WTC11 (cell line): ENCODE measurements around the gene OXNAD1. TPM values are rescaled to one million over a fixed set of nuclear protein-coding genes. Genes with fewer than 3 reads are reported as not detected.

Source experiments
- ATAC-seq: fragments of 200-7000 bp; cut with Tn5 transposase; 2 replicates; pipeline ENCODE4 v1.10.0; 2021; ENCODE audit warnings: mild to moderate bottlenecking, moderate library complexity
- CTCF ChIA-PET: fragments of 300-600 bp; sonication (Branson Sonifier 250); formaldehyde crosslinking; loops from one replicate; lab custom pipeline; 2021; ENCODE audit warnings: antibody characterized with exemption; lab: Charles Lee
- POLR2A ChIA-PET: fragments of 350-600 bp; sonication (Branson Sonifier 250); formaldehyde crosslinking; loops from one replicate; lab custom pipeline; 2021; ENCODE audit warnings: antibody characterized with exemption; lab: Charles Lee
- DNase-seq: peaks from one replicate; pipeline ENCODE4 v3.0.0; 2021; ENCODE audit warnings: low spot score
- H3K27ac Mint-ChIP-seq: 2 replicates; pipeline ENCODE4 v1.8.0; 2021; ENCODE audit warnings: mixed read lengths
- H3K27me3 Mint-ChIP-seq: 2 replicates; pipeline ENCODE4 v1.8.0; 2021; ENCODE audit warnings: low read depth, mild to moderate bottlenecking, moderate library complexity, mixed read lengths
- H3K36me3 Mint-ChIP-seq: 2 replicates; pipeline ENCODE4 v1.8.0; 2021; ENCODE audit warnings: mixed read lengths
- H3K4me1 Mint-ChIP-seq: 2 replicates; pipeline ENCODE4 v1.8.0; 2022; ENCODE audit warnings: mixed read lengths
- H3K4me3 Mint-ChIP-seq: 2 replicates; pipeline ENCODE4 v1.8.0; 2021; ENCODE audit warnings: mild to moderate bottlenecking, moderate library complexity, mixed read lengths
- H3K9me3 Mint-ChIP-seq: 2 replicates; pipeline ENCODE4 v1.8.0; 2021; ENCODE audit warnings: mixed read lengths
- CTCF ChIP-seq: fragments of 200-600 bp; IDR thresholded peaks from 2 replicates; pipeline ENCODE4 v1.8.0; 2022; ENCODE audit warnings: antibody characterized with exemption
- HMGXB4 ChIP-seq: sonication (generic); formaldehyde crosslinking; IDR thresholded peaks from 2 replicates; pipeline ENCODE4 v1.8.1; 2023; ENCODE audit warnings: mild to moderate bottlenecking, moderate library complexity, missing genetic modification reagents
- MLX ChIP-seq: sonication (generic); formaldehyde crosslinking; IDR thresholded peaks from 2 replicates; pipeline ENCODE4 v1.8.1; 2023; ENCODE audit warnings: mild to moderate bottlenecking, missing genetic modification reagents, moderate library complexity
- MYBL2 ChIP-seq: sonication (generic); formaldehyde crosslinking; IDR thresholded peaks from 2 replicates; pipeline ENCODE4 v1.8.1; 2023; ENCODE audit warnings: mild to moderate bottlenecking, moderate library complexity, missing genetic modification reagents
- NR3C1 ChIP-seq: sonication (generic); formaldehyde crosslinking; conservative IDR thresholded peaks from 2 replicates; pipeline ENCODE4 v1.8.1; 2023; ENCODE audit warnings: low read depth, mild to moderate bottlenecking, missing genetic modification reagents
- OVOL2 ChIP-seq: fragments of 250-450 bp; sonication (Bioruptor Pico); IDR thresholded peaks from 2 replicates; pipeline ENCODE4 v1.9.0; 2021; ENCODE audit warnings: mild to moderate bottlenecking, borderline replicate concordance
- PREB ChIP-seq: sonication (generic); formaldehyde crosslinking; IDR thresholded peaks from 2 replicates; pipeline ENCODE4 v1.8.1; 2022; ENCODE audit warnings: mild to moderate bottlenecking, missing genetic modification reagents, moderate library complexity, borderline replicate concordance
- TEAD4 ChIP-seq: sonication (generic); formaldehyde crosslinking; IDR thresholded peaks from 2 replicates; pipeline ENCODE4 v1.8.0; 2022; ENCODE audit warnings: mild to moderate bottlenecking, missing genetic modification reagents
- ZNF232 ChIP-seq: sonication (generic); formaldehyde crosslinking; IDR thresholded peaks from 2 replicates; pipeline ENCODE4 v1.8.0; 2022; ENCODE audit warnings: mild to moderate bottlenecking, missing genetic modification reagents
- ZNF396 ChIP-seq: fragments of 250-450 bp; sonication (Bioruptor Pico); IDR thresholded peaks from 2 replicates; pipeline ENCODE4 v1.8.0; 2021; ENCODE audit warnings: mild to moderate bottlenecking, moderate library complexity, borderline replicate concordance
- ZNF423 ChIP-seq: fragments of 250-450 bp; sonication (Bioruptor Pico); IDR thresholded peaks from 2 replicates; pipeline ENCODE4 v2.1.2; 2022; ENCODE audit warnings: mild to moderate bottlenecking, moderate library complexity
- ZSCAN18 ChIP-seq: fragments of 250-450 bp; sonication (Bioruptor Pico); IDR thresholded peaks from 2 replicates; pipeline ENCODE4 v2.1.2; 2022; ENCODE audit warnings: mild to moderate bottlenecking, moderate library complexity
- total RNA-seq: library from RNA; stranded (reverse); gene quantifications from 3 replicates; pipeline ENCODE4 v1.2.3, GENCODE V29; 2021
- TF ChIP-seq, protein P1 (sequence below): fragments of 250-450 bp; sonication (Bioruptor Pico); IDR thresholded peaks from 2 replicates; pipeline ENCODE4 v1.9.0; 2021; ENCODE audit warnings: mild to moderate bottlenecking
- TF ChIP-seq, protein P2 (sequence below): sonication (generic); formaldehyde crosslinking; IDR thresholded peaks from 2 replicates; pipeline ENCODE4 v1.8.1; 2022; ENCODE audit warnings: low read depth, missing genetic modification reagents, borderline replicate concordance

OXNAD1 gene
- total RNA-seq, 1 experiment from 2014 or later: 21.7 TPM

DNA sequence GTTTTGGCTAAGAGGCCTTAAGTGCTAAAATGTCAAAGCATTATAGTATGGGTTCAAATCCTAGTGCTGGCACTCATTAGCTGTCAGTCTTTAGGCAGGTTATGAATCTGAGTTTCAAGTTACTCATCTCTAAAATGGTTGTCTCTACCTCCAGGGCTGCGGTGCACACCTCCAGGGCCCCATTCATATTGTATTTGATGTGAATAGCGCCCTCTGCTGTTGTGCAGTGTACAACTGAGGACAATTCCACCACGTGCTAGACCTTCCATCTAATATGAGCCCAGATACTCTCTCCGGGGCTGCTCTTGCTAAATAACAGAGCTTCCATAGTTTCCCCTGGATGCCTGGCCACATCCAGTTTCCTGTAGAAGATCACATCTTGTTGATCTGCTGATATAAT lies 54.3 kb downstream of the OXNAD1 start:
- no peaks in the 10 kb centered on the region for H3K27me3 Mint-ChIP-seq
- ATAC-seq: peak; percentile 92
- TF ChIP-seq CTCF (peak; percentile 77), HMGXB4 (CRISPR knock-in tag) (no peak)
- peaks cover 11% of the 10 kb centered on the region; the same call in 1 of the 2 replicates for H3K4me1 Mint-ChIP-seq
- peak; percentile 67 for DNase-seq
- no peak overlapping the region for H3K4me3 Mint-ChIP-seq
- ChIA-PET POLR2A (no interaction called here), CTCF (interaction anchor here (0.6 to 5.1 kb wide), 4 partner anchors 29 to 197 kb away, joined by 3 to 40 read pairs (median 4); no protein-coding TSS in a partner anchor)
- H3K27ac Mint-ChIP-seq: peak overlapping the region; percentile 81
- H3K9me3 Mint-ChIP-seq: no peaks in the 10 kb centered on the region
- peaks cover 16% of the 10 kb centered on the region for H3K36me3 Mint-ChIP-seq

DNA sequence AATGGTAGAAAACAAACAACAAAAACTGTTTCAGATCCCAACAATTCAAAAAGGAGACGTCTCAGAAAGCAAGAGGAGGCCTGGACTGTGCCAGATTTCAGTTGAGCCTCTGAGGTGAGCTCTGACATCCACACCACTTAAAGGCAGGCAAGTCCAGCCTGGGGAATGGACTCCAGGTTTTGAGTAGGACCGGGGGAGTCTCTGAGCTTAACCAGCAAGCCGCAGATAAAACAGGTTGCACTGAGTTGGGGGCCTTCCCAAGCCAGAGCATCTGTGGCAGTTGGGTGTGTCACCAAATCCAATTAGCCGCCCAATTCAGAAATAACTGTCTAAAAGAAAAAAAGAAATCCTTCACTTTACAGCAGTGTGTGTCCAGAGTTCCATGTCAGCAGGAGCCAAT lies 54.7 kb downstream of the OXNAD1 start:
- Mint-ChIP-seq H3K27me3 (no peaks in the 10 kb centered on the region), H3K4me3 (no peak overlapping the region), H3K27ac (peak overlapping the region; percentile 81), H3K36me3 (peaks cover 16% of the 10 kb centered on the region)
- ChIA-PET POLR2A (interaction anchor here (0.6 kb wide), 1 partner anchor 18 kb away, joined by 3 read pairs; no protein-coding TSS in a partner anchor), CTCF (interaction anchor here (0.6 to 5.1 kb wide), 3 partner anchors 28 to 56 kb away, joined by 3 to 40 read pairs (median 4); no protein-coding TSS in a partner anchor)
- ATAC-seq: no peak
- TF ChIP-seq PREB (CRISPR knock-in tag): no peak
- TF ChIP-seq, protein P1, sequence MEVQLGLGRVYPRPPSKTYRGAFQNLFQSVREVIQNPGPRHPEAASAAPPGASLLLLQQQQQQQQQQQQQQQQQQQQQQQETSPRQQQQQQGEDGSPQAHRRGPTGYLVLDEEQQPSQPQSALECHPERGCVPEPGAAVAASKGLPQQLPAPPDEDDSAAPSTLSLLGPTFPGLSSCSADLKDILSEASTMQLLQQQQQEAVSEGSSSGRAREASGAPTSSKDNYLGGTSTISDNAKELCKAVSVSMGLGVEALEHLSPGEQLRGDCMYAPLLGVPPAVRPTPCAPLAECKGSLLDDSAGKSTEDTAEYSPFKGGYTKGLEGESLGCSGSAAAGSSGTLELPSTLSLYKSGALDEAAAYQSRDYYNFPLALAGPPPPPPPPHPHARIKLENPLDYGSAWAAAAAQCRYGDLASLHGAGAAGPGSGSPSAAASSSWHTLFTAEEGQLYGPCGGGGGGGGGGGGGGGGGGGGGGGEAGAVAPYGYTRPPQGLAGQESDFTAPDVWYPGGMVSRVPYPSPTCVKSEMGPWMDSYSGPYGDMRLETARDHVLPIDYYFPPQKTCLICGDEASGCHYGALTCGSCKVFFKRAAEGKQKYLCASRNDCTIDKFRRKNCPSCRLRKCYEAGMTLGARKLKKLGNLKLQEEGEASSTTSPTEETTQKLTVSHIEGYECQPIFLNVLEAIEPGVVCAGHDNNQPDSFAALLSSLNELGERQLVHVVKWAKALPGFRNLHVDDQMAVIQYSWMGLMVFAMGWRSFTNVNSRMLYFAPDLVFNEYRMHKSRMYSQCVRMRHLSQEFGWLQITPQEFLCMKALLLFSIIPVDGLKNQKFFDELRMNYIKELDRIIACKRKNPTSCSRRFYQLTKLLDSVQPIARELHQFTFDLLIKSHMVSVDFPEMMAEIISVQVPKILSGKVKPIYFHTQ (CRISPR knock-in tag): 0 out of 2 replicates have a peak, but pooled peaks have one; percentile 27
- TF ChIP-seq, all 79 proteins: peak for 1
- no peak for DNase-seq
- peaks cover 11% of the 10 kb centered on the region; the same call in 1 of the 2 replicates for H3K4me1 Mint-ChIP-seq
- H3K9me3 Mint-ChIP-seq: no peaks in the 10 kb centered on the region

DNA sequence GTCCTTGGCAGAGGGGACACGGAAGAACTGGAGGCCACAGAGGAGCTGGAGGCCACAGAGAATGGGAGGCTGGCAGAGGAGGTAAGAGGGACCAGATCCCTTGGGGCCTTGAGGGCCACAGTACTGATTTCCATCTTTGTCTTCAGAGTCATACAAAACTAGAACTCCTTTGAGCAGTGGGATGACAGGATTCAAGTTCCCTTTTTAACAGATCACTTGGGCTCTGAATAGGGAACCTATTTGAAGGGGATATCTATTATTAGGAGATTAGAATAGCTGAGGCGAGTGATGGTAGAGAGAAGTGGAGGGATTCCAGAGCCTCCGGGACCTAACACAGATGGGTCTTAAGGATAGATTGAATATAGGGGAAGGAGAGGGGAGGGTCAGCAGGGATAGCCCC lies 55.7 kb downstream of the OXNAD1 start:
- Mint-ChIP-seq H3K4me3 (no peak overlapping the region), H3K9me3 (no peaks in the 10 kb centered on the region), H3K36me3 (peaks cover 14% of the 10 kb centered on the region), H3K27ac (no peak overlapping the region), H3K4me1 (peaks cover 11% of the 10 kb centered on the region; the same call in 1 of the 2 replicates), H3K27me3 (no peaks in the 10 kb centered on the region)
- TF ChIP-seq PREB (CRISPR knock-in tag): no peak
- no peak for TF ChIP-seq ZNF396 (CRISPR knock-in tag)
- no peak for TF ChIP-seq ZSCAN18
- TF ChIP-seq MYBL2 (CRISPR knock-in tag): no peak
- TF ChIP-seq ZNF423 (CRISPR knock-in tag): no peak
- no peak for TF ChIP-seq NR3C1
- TF ChIP-seq OVOL2 (CRISPR knock-in tag): no peak
- TF ChIP-seq MLX (CRISPR knock-in tag): no peak
- TF ChIP-seq ZNF232 (CRISPR knock-in tag): no peak
- TF ChIP-seq, protein P2, sequence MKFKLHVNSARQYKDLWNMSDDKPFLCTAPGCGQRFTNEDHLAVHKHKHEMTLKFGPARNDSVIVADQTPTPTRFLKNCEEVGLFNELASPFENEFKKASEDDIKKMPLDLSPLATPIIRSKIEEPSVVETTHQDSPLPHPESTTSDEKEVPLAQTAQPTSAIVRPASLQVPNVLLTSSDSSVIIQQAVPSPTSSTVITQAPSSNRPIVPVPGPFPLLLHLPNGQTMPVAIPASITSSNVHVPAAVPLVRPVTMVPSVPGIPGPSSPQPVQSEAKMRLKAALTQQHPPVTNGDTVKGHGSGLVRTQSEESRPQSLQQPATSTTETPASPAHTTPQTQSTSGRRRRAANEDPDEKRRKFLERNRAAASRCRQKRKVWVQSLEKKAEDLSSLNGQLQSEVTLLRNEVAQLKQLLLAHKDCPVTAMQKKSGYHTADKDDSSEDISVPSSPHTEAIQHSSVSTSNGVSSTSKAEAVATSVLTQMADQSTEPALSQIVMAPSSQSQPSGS: no peak
- no peak for TF ChIP-seq TEAD4
- CTCF ChIA-PET: interaction anchor here (1.6 to 5.1 kb wide), 2 partner anchors 27 to 30 kb away, joined by 4 to 40 read pairs; no protein-coding TSS in a partner anchor
- DNase-seq (no peak), ATAC-seq (no peak)
- POLR2A ChIA-PET: no interaction called here
